Stimulated activated CD8-positive, alpha-beta memory T cell treated with anti-CD3 and anti-CD28 coated beads, Interleukin-15, amount 100 ng/mL, for 24 hours (primary cell): ENCODE measurements around the gene EDRF1.

Experiments
- DNase-seq: peaks from one replicate; pipeline ENCODE4 v3.0.0-alpha.2; 2020; ENCODE audit warnings: low read depth

EDRF1 gene

GRCh38 chr10:125792342-125793300, 73.1 kb downstream of the EDRF1 start:
- DNase-seq = no peak

- DNase-seq = no peak
Observed at GRCh38 chr10:125795128-125795527, 75.6 kb downstream of the EDRF1 start.

- DNase-seq = no peak
Observed at GRCh38 chr10:125795637-125796190, 76.2 kb downstream of the EDRF1 start.

GRCh38 chr10:125797424-125797823, 77.9 kb downstream of the EDRF1 start:
- DNase-seq = no peak

- no peak for DNase-seq
Observed at GRCh38 chr10:125797994-125798662, 78.6 kb downstream of the EDRF1 start.

- no peak for DNase-seq
Observed at GRCh38 chr10:125799451-125800182, 80.1 kb downstream of the EDRF1 start.

GRCh38 chr10:125801574-125801973, 82.1 kb downstream of the EDRF1 start:
- DNase-seq = no peak

- no peak for DNase-seq
Observed at GRCh38 chr10:125802131-125802530, 82.6 kb downstream of the EDRF1 start.

GRCh38 chr10:125802739-125803138, 83.2 kb downstream of the EDRF1 start:
- DNase-seq = no peak

GRCh38 chr10:125808047-125808446, 88.5 kb downstream of the EDRF1 start:
- DNase-seq = no peak

GRCh38 chr10:125811251-125811650, 91.7 kb downstream of the EDRF1 start:
- no peak for DNase-seq

GRCh38 chr10:125812128-125812750, 92.7 kb downstream of the EDRF1 start:
- no peak for DNase-seq
